Activated CD4-positive, alpha-beta T cell treated with anti-CD3 and anti-CD28 coated beads, Interleukin-2, amount 10 ng/mL, durations not matched to agents 7 days and 5 days (primary cell): ENCODE measurements around the gene KLRC1. TPM values are rescaled to one million over a fixed set of nuclear protein-coding genes. Genes with fewer than 3 reads are reported as not detected.
"Not testable (repeated sequence)": the region's sequence is repeated elsewhere in the genome, so short reads cannot be mapped to it uniquely, and the experiment has no call there.

ENCODE experiments used
- CTCF ChIA-PET: fragments of 350-600 bp; sonication (Branson Sonifier 250); formaldehyde crosslinking; loops from one replicate; lab custom pipeline; 2021; ENCODE audit warnings: antibody characterized with exemption; lab: Charles Lee
- POLR2A ChIA-PET: fragments of 350-600 bp; sonication (Branson Sonifier 250); formaldehyde crosslinking; loops from one replicate; lab custom pipeline; 2021; ENCODE audit warnings: antibody characterized with exemption; lab: Charles Lee
- DNase-seq: peaks from one replicate; pipeline ENCODE4 v3.0.0-alpha.2; 2020
- H3K27ac Mint-ChIP-seq: one replicate; pipeline ENCODE4 v1.8.0; 2021; ENCODE audit warnings: mild to moderate bottlenecking, moderate library complexity, mixed read lengths
- H3K27me3 Mint-ChIP-seq: one replicate; pipeline ENCODE4 v1.8.0; 2021; ENCODE audit warnings: mixed read lengths
- H3K36me3 Mint-ChIP-seq: one replicate; pipeline ENCODE4 v1.8.0; 2021; ENCODE audit warnings: low read depth, mixed read lengths
- H3K4me1 Mint-ChIP-seq: one replicate; pipeline ENCODE4 v1.8.0; 2021; ENCODE audit warnings: mixed read lengths
- H3K4me3 Mint-ChIP-seq: one replicate; pipeline ENCODE4 v1.8.0; 2021; ENCODE audit warnings: mild to moderate bottlenecking, moderate library complexity, mixed read lengths
- H3K9me3 Mint-ChIP-seq: one replicate; pipeline ENCODE4 v1.8.0; 2021; ENCODE audit warnings: mixed read lengths
- total RNA-seq, 2 experiments: library from RNA; stranded (reverse); gene quantifications; one replicate each; pipeline ENCODE4 v1.2.3, GENCODE V29; 2021

Gene KLRC1
- total RNA-seq, 2 experiments from 2014 or later = not detected

DNA sequence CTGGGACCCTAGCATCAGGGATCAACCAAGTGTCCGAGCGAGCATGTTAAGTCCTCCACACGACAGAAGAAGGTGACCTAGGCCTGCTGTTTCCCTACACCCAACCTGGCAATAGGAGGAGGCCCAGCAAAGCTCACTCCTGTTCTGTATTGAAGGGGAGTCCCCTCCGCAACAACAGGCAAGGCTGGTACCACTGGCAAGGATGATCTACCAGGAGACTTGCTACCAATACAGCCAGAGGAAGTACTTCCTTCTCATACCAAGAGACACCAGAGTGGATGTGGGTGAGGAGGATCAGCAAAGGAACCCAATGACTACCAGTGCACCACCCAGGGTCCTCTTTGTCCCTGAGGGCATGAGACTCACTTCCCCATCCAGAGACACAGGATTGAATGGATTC, 4.9 kb downstream of the KLRC1 start:
- H3K4me3 Mint-ChIP-seq = no peak overlapping the region
- POLR2A ChIA-PET = no interaction called here
- H3K9me3 Mint-ChIP-seq = no peaks in the 10 kb centered on the region
- no peak overlapping the region for H3K27ac Mint-ChIP-seq
- H3K36me3 Mint-ChIP-seq = no peaks in the 10 kb centered on the region
- peaks cover 5% of the 10 kb centered on the region for H3K27me3 Mint-ChIP-seq
- DNase-seq = no peak
- CTCF ChIA-PET = no interaction called here
- no peaks in the 10 kb centered on the region for H3K4me1 Mint-ChIP-seq

GRCh38 chr12:10446052-10446451, 7.1 kb downstream of the KLRC1 start:
- H3K36me3 Mint-ChIP-seq, H3K4me1 Mint-ChIP-seq, DNase-seq, H3K9me3 Mint-ChIP-seq, CTCF ChIA-PET, H3K4me3 Mint-ChIP-seq, POLR2A ChIA-PET, H3K27me3 Mint-ChIP-seq, H3K27ac Mint-ChIP-seq: not testable (repeated sequence)

DNA sequence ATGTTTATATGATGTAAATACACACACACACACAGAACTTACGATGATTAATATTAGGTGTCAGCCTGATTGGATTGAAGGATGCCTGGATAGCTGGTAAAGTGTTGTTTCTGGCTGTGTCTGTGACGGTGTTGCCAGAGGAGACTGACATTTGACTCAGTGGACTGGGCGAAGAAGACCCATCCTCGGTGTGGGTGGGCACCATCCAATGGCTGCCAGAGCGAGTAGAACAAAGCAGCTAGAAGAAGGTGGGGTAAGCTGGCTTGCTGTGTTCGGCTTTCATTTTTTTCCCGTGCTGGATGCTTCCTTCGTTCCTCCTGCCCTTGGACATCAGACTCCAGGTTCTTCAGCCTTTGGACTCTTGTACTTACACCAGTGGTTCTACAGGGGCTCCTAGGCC, 12.0 kb downstream of the KLRC1 start:
- POLR2A ChIA-PET, DNase-seq, H3K4me1 Mint-ChIP-seq, H3K9me3 Mint-ChIP-seq, H3K4me3 Mint-ChIP-seq, H3K36me3 Mint-ChIP-seq, H3K27ac Mint-ChIP-seq, H3K27me3 Mint-ChIP-seq, CTCF ChIA-PET: not testable (repeated sequence)

DNA sequence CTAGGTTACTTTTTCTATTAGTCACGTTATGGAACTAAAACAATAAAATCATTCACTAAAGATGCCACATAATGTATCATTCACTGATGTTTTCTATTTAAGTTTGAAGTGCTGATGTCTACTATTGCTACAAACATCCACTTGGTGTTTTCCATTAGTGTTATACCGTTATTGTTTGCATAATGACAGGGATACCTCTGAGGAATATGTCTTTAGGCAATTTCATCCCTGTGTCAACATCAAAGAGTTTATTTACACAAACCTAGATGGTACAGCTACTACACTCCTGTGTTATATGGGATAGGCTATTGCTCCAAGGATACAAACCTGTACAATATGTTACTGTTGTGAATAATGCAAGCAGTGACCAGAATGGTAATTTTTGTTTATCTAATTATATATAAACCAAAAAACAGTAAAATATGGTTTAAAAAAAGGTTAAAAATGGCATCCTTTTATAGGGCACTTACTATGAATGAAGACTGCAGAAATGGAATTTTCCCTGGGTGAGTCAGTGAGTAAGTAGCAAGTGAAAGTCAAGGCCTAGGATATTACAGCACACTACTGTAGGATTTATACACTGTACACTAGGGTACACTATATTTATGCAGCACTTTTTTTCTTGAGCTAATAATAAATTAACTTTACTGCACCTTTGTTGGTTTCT, 13.4 kb downstream of the KLRC1 start:
- H3K27me3 Mint-ChIP-seq, H3K4me3 Mint-ChIP-seq, CTCF ChIA-PET, H3K9me3 Mint-ChIP-seq, POLR2A ChIA-PET, H3K4me1 Mint-ChIP-seq, DNase-seq, H3K36me3 Mint-ChIP-seq, H3K27ac Mint-ChIP-seq: not testable (repeated sequence)

DNA sequence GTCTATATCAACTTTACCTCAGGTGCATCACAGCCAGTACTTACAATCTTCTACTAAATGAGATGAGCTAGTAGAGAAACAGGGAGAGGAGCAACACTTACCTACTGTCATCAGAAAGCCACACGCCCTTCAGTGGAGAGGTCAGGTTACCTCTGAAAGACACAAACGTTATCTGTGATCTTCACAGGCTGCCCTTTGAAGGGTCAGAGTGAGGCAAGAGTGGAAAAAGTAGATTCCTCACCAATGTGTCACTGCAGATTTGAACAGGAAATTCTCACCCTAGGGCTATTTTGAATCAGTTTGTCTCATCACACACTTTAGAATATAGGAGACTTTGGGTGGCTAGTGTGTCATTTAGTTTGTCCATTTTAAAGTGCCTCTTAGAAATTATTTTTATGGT, 15.6 kb downstream of the KLRC1 start:
- POLR2A ChIA-PET, H3K27ac Mint-ChIP-seq, CTCF ChIA-PET, DNase-seq, H3K4me1 Mint-ChIP-seq, H3K36me3 Mint-ChIP-seq, H3K27me3 Mint-ChIP-seq, H3K4me3 Mint-ChIP-seq, H3K9me3 Mint-ChIP-seq: not testable (repeated sequence)

- H3K4me1 Mint-ChIP-seq, H3K4me3 Mint-ChIP-seq, POLR2A ChIA-PET, H3K9me3 Mint-ChIP-seq, H3K27ac Mint-ChIP-seq, DNase-seq, CTCF ChIA-PET, H3K36me3 Mint-ChIP-seq, H3K27me3 Mint-ChIP-seq: not testable (repeated sequence)
Observed at GRCh38 chr12:10435816-10436215, 17.4 kb downstream of the KLRC1 start, which contains the start of gene KLRC2. Gene KLRC2, minus strand, starts transcription at chr12:10436010. Its CDS starts 24 bp downstream, at chr12:10435986.

- H3K4me3 Mint-ChIP-seq, H3K27ac Mint-ChIP-seq, DNase-seq, H3K27me3 Mint-ChIP-seq, H3K36me3 Mint-ChIP-seq, POLR2A ChIA-PET, H3K9me3 Mint-ChIP-seq, H3K4me1 Mint-ChIP-seq, CTCF ChIA-PET: not testable (repeated sequence)
Observed at GRCh38 chr12:10430623-10431022, 22.6 kb downstream of the KLRC1 start.

DNA sequence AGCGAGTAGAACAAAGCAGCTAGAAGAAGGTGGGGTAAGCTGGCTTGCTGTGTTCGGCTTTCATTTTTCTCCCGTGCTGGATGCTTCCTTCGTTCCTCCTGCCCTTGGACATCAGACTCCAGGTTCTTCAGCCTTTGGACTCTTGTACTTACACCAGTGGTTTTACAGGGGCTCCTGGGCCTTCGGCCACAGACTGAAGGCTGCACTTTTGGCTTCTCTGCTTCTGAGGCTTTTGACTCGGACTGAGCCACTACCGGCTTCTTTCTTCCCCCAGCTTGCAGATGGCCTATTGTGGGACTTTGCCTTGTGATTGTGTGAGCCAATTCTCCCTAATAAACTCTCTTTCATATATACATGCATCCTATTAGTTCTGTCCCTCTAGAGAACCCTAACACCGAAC, 27.2 kb downstream of the KLRC1 start:
- H3K27ac Mint-ChIP-seq, H3K36me3 Mint-ChIP-seq, H3K9me3 Mint-ChIP-seq, H3K4me3 Mint-ChIP-seq, CTCF ChIA-PET, H3K4me1 Mint-ChIP-seq, POLR2A ChIA-PET, H3K27me3 Mint-ChIP-seq, DNase-seq: not testable (repeated sequence)

DNA sequence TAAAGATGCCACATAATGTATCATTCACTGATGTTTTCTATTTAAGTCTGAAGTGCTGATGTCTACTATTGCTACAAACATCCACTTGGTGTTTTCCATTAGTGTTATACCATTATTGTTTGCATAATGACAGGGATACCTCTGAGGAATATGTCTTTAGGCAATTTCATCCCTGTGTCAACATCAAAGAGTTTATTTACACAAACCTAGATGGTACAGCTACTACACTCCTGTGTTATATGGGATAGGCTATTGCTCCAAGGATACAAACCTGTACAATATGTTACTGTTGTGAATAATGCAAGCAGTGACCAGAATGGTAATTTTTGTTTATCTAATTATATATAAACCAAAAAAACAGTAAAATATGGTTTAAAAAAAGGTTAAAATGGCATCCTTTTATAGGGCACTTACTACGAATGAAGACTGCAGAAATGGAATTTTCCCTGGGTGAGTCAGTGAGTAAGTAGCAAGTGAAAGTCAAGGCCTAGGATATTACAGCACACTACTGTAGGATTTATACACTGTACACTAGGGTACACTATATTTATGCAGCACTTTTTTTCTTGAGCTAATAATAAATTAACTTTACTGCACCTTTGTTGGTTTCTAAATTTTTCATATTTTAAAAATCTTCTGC, 28.8 kb downstream of the KLRC1 start:
- CTCF ChIA-PET, DNase-seq, H3K36me3 Mint-ChIP-seq, H3K4me3 Mint-ChIP-seq, H3K27ac Mint-ChIP-seq, H3K27me3 Mint-ChIP-seq, H3K4me1 Mint-ChIP-seq, H3K9me3 Mint-ChIP-seq, POLR2A ChIA-PET: not testable (repeated sequence)

DNA sequence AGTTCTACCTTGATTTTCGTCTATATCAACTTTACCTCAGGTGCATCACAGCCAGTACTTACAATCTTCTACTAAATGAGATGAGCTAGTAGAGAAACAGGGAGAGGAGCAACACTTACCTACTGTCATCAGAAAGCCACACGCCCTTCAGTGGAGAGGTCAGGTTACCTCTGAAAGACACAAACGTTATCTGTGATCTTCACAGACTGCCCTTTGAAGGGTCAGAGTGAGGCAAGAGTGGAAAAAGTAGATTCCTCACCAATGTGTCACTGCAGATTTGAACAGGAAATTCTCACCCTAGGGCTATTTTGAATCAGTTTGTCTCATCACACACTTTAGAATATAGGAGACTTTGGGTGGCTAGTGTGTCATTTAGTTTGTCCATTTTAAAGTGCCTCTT, 31.0 kb downstream of the KLRC1 start:
- H3K27ac Mint-ChIP-seq, H3K9me3 Mint-ChIP-seq, DNase-seq, H3K4me3 Mint-ChIP-seq, CTCF ChIA-PET, H3K27me3 Mint-ChIP-seq, H3K4me1 Mint-ChIP-seq, H3K36me3 Mint-ChIP-seq, POLR2A ChIA-PET: not testable (repeated sequence)

DNA sequence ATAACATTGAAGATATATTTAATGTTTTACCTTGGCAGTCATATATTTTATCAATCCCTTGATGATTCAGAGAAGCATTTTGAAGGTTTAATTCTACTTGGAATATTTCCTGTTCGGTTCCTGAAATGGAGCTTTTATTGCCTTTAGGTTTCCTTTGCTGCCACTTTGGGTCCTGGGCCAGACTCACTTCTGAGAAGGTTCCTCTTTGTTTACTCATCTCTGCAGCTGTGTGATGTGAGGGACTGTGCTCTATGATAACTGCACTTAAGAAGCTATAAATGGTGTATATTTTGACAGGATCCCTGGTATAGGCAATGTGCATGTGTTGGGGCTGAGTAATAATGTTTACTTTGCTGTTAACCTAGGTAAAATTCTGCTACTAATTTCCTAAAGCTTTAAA, 32.8 kb downstream of the KLRC1 start, which contains the start of gene KLRC3:
TSS of gene KLRC3 (minus strand) at position 262 of the 400 bp plus-strand sequence. CDS start at position 217, 45 bp downstream.
- POLR2A ChIA-PET, CTCF ChIA-PET, H3K27ac Mint-ChIP-seq, H3K27me3 Mint-ChIP-seq, H3K36me3 Mint-ChIP-seq, H3K4me3 Mint-ChIP-seq, H3K4me1 Mint-ChIP-seq, DNase-seq, H3K9me3 Mint-ChIP-seq: not testable (repeated sequence)

DNA sequence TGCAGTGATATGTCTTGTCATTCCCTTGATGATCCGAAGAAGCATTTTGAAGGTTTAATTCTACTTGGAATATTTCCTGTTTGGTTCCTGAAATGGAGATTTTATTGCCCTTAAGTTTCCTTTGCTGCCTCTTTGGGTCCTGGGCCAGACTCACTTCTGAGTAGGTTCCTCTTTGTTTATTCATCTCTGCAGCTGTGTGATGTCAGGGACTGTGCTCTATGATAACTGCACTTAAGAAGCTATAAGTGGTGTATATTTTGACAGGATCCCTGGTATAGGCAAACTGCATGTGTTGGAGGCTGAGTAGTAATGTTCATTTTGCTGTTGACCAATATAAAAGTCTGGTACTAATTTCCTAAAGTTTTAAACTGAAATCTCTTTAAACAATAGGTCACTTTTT, 43.8 kb downstream of the KLRC1 start, which contains the start of gene KLRC4:
TSS of gene KLRC4 (minus strand) at position 366 of the 400 bp plus-strand sequence. CDS start at position 184, 182 bp downstream.
- ChIA-PET CTCF (no interaction called here), POLR2A (no interaction called here)
- Mint-ChIP-seq H3K27me3 (peaks cover 19% of the 10 kb centered on the region), H3K36me3 (no peaks in the 10 kb centered on the region), H3K27ac (no peak within 1 kb of the TSS), H3K4me3 (no peak within 1 kb of the TSS), H3K9me3 (no peaks in the 10 kb centered on the region), H3K4me1 (no peaks in the 10 kb centered on the region)
- no peak for DNase-seq

GRCh38 chr12:10408842-10409241, 44.3 kb downstream of the KLRC1 start:
- Mint-ChIP-seq H3K27me3 (peaks cover 19% of the 10 kb centered on the region), H3K36me3 (no peaks in the 10 kb centered on the region), H3K9me3 (no peaks in the 10 kb centered on the region), H3K4me1 (no peaks in the 10 kb centered on the region), H3K4me3 (no peak overlapping the region), H3K27ac (no peak overlapping the region)
- ChIA-PET CTCF (no interaction called here), POLR2A (no interaction called here)
- no peak for DNase-seq

DNA sequence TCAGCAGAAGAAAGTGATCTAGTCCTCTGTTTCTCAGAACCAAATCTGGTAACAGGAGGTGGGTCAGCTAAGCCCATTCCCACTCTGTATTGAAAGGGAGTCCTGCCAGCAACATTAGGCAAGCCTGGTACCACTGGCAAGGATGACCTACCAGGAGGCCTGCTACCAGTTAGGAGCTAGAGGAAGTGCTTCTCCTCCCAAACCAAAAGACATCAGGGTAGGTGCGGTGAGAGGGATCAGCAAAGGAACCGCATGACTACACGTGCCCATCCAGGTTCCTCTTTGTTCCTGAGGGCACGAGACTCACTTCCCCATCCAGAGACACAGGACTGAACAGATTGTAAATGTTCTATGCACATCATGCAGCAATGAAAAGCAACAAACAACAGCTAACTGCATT, 46.5 kb downstream of the KLRC1 start:
- ChIA-PET CTCF (no interaction called here), POLR2A (no interaction called here)
- Mint-ChIP-seq H3K4me3 (no peak overlapping the region), H3K27ac (no peak overlapping the region), H3K4me1 (no peaks in the 10 kb centered on the region), H3K9me3 (no peaks in the 10 kb centered on the region), H3K27me3 (peaks cover 19% of the 10 kb centered on the region), H3K36me3 (no peaks in the 10 kb centered on the region)
- no peak for DNase-seq
